Endothelial cell of umbilical vein (primary cell): Measurements from ENCODE around the gene CAPRIN2. TPM values are rescaled to one million over a fixed set of nuclear protein-coding genes. Genes with fewer than 3 reads are reported as not detected.

ENCODE experiments used
- BruUV-seq: library from RNA; stranded (reverse); fragments of 400-500 nt; replicated peaks from 2 replicates; lab custom pipeline; 2021; lab: Mats Ljungman, UMichigan
- CTCF ChIA-PET: fragments of 300-600, 350-600 bp; sonication (Branson Sonifier 250); formaldehyde crosslinking; loops from one replicate; lab custom pipeline; 2021; ENCODE audit warnings: antibody characterized with exemption, inconsistent platforms; lab: Charles Lee
- POLR2A ChIA-PET: fragments of 300-600, 350-600 bp; sonication (Branson Sonifier 250); formaldehyde crosslinking; loops from one replicate; lab custom pipeline; 2021; ENCODE audit warnings: antibody characterized with exemption, inconsistent platforms; lab: Charles Lee
- DNase-seq: peaks from one replicate; pipeline ENCODE4 v3.0.0-alpha.2; 2011; ENCODE audit warnings: low read depth, low spot score
- FAIRE-seq: peaks from 2 replicates; lab custom pipeline; 2011; peaks lifted over from hg19 to GRCh38; lab: Jason Lieb, UNC
- H2AFZ ChIP-seq: 2 replicates; pipeline ENCODE4 v1.6.0; 2012; ENCODE audit warnings: low read depth, low read length, control low read depth, inconsistent platforms
- H3K27ac ChIP-seq: 2 replicates; pipeline ENCODE4 v1.5.1; 2011; ENCODE audit warnings: low read depth, mild to moderate bottlenecking, control low read depth, low read length, moderate library complexity; ENCODE audit not compliant: insufficient read depth
- H3K27me3 ChIP-seq, 2 experiments: 2 replicates each; pipeline versions ENCODE4 v1.6.0 to v1.6.1; 2011; ENCODE audit warnings: low read length in 2 of 2, mixed read lengths in 1 of 2; ENCODE audit not compliant: control insufficient read depth in 2 of 2, insufficient read depth in 2 of 2
- H3K36me3 ChIP-seq, 2 experiments: 2 replicates in 1 of 2; 3 replicates in 1 of 2; pipeline ENCODE4 v1.5.1; 2011; ENCODE audit warnings: low read length in 2 of 2, mild to moderate bottlenecking in 1 of 2, moderate library complexity in 1 of 2; ENCODE audit not compliant: control insufficient read depth in 2 of 2, insufficient read depth in 2 of 2; ENCODE audit errors: extremely low read depth in 1 of 2
- H3K4me1 ChIP-seq: 3 replicates; pipeline ENCODE4 v1.5.1; 2011; ENCODE audit warnings: mild to moderate bottlenecking, low read length; ENCODE audit not compliant: control insufficient read depth, insufficient read depth; ENCODE audit errors: extremely low read depth
- H3K4me2 ChIP-seq: 2 replicates; pipeline ENCODE4 v1.6.1; 2011; ENCODE audit warnings: low read length, control low read depth, mixed read lengths; ENCODE audit not compliant: insufficient read depth
- H3K4me3 ChIP-seq, 3 experiments: fragments of 200-600 bp in 1 of 3; sonication (generic), shearing (Covaris generic) in 1 of 3; replicated peaks in 1 of 3; 2 replicates each; pipeline ENCODE4 v1.5.1; 2011 to 2016; ENCODE audit warnings: control low read depth in 3 of 3, low read length in 3 of 3, mild to moderate bottlenecking in 2 of 3, inconsistent platforms in 1 of 3, low read depth in 1 of 3, moderate library complexity in 1 of 3; ENCODE audit not compliant: insufficient read depth in 1 of 3
- H3K79me2 ChIP-seq: 2 replicates; pipeline ENCODE4 v1.6.0; 2012; ENCODE audit warnings: low read length, inconsistent platforms; ENCODE audit not compliant: control insufficient read depth, insufficient read depth
- H3K9ac ChIP-seq: replicated peaks from 2 replicates; pipeline ENCODE3; 2011; ENCODE audit warnings: low read length, control low read depth; ENCODE audit not compliant: insufficient read depth; ENCODE audit errors: extremely low read depth
- H3K9me1 ChIP-seq: replicated peaks from 3 replicates; pipeline ENCODE4 v1.6.0; 2011; ENCODE audit warnings: mild to moderate bottlenecking, low read length; ENCODE audit not compliant: control insufficient read depth, insufficient read depth; ENCODE audit errors: extremely low read depth
- H3K9me3 ChIP-seq: replicated peaks from 2 replicates; pipeline ENCODE4 v1.5.1; 2012; ENCODE audit warnings: low read length, inconsistent platforms; ENCODE audit not compliant: control insufficient read depth, insufficient read depth
- H4K20me1 ChIP-seq: replicated peaks from 2 replicates; pipeline ENCODE3; 2011; ENCODE audit warnings: mild to moderate bottlenecking, low read length; ENCODE audit not compliant: control insufficient read depth, insufficient read depth; ENCODE audit errors: extremely low read depth
- CTCF ChIP-seq, 2 donors: IDR thresholded peaks; 1 replicate in 1 of 2; 2 replicates in 1 of 2; pipeline ENCODE4 v1.5.1; 2011; ENCODE audit warnings: low read length in 2 of 2, mild to moderate bottlenecking in 2 of 2, moderate library complexity in 2 of 2, control low read depth in 1 of 2, inconsistent platforms in 1 of 2, low read depth in 1 of 2; ENCODE audit not compliant: insufficient read depth in 1 of 2; ENCODE audit errors: extremely low read depth in 1 of 2
- EZH2 ChIP-seq: IDR thresholded peaks from 2 replicates; pipeline ENCODE4 v1.6.1; 2012; ENCODE audit warnings: borderline replicate concordance, low read depth, mild to moderate bottlenecking, moderate library complexity, low read length, inconsistent platforms; ENCODE audit not compliant: severe bottlenecking
- FOS ChIP-seq: IDR thresholded peaks from 2 replicates; pipeline ENCODE4 v1.6.1; 2011; ENCODE audit warnings: mild to moderate bottlenecking, low read length, moderate library complexity, borderline replicate concordance; ENCODE audit not compliant: insufficient read depth
- GATA2 ChIP-seq: IDR thresholded peaks from 2 replicates; pipeline ENCODE4 v1.7.0; 2011; ENCODE audit warnings: low read depth, mild to moderate bottlenecking, moderate library complexity, mixed read lengths, low read length; ENCODE audit not compliant: insufficient read length, insufficient read depth
- JUN ChIP-seq: IDR thresholded peaks from 2 replicates; pipeline ENCODE4 v1.6.1; 2011; ENCODE audit warnings: borderline replicate concordance, low read depth; ENCODE audit not compliant: insufficient read length, insufficient read depth
- MAX ChIP-seq: IDR thresholded peaks from 2 replicates; pipeline ENCODE4 v1.6.1; 2011; ENCODE audit not compliant: insufficient read depth, insufficient read length
- MYC ChIP-seq: IDR thresholded peaks from one replicate; pipeline ENCODE4 v1.6.1; 2011; ENCODE audit warnings: mild to moderate bottlenecking, low read depth, low read length
- POLR2A ChIP-seq: IDR thresholded peaks from 2 replicates; pipeline ENCODE4 v1.6.1; 2012; ENCODE audit warnings: low read depth, mild to moderate bottlenecking, control low read depth, low read length
- POLR2AphosphoS5 ChIP-seq: IDR thresholded peaks from 2 replicates; pipeline ENCODE4 v1.6.1; 2012; ENCODE audit warnings: low read depth, mild to moderate bottlenecking, control low read depth, low read length, moderate library complexity; ENCODE audit not compliant: insufficient read depth
- dilution Hi-C: fragments of 300-500 bp; cut with MboI; formaldehyde crosslinking; loops from one replicate; pipeline ENCODE4 v1.15.0; 2019; ENCODE audit warnings: low sequenced_read_pairs; ENCODE audit not compliant: extremely low pct_ligation_motif_present
- intact Hi-C: fragments of 100-400 bp; cut with micrococcal nuclease; formaldehyde crosslinking; loops from one replicate; pipeline ENCODE4 v1.10.0; 2022
- polyA plus RNA-seq, 4 experiments: library from polyadenylated mRNA; depleted of rRNA in 3 of 4; stranded (reverse) in 3 of 4; unstranded in 1 of 4; fragments of >200 nt; gene quantifications; 2 replicates each; pipeline versions ENCODE4 v1.2.1 to v1.2.3, GENCODE V29; 2011 to 2012; ENCODE audit warnings: missing spikeins in 1 of 4
- total RNA-seq: library from RNA; stranded (reverse); gene quantifications from 2 replicates; pipeline ENCODE4 v1.2.3, GENCODE V29; 2021

CAPRIN2 gene
- total and polyA plus RNA-seq, 2 donors (not counting 3 experiments of a cell fraction or from before 2014, with no cell fraction given), result 13.5 to 25.0 TPM

GRCh38 chr12:30792085-30792484 lies 37.3 kb upstream of the CAPRIN2 start:
- CTCF ChIA-PET, result interaction anchor here (1.2 to 2.1 kb wide), 2 partner anchors 38 to 40 kb away, joined by 4 to 10 read pairs; partner anchors contain the start of gene CAPRIN2
- TF ChIP-seq CTCF (IDR thresholded peaks at IDR 0.05; ENCODE audit: extremely low read depth in 1 of 2, insufficient read depth in 1 of 2, low read depth in 1 of 2, low read length in 2 of 2), result no peak
- no peak for TF ChIP-seq GATA2
- TF ChIP-seq POLR2AphosphoS5, result no peak
- TF ChIP-seq POLR2A, result no peak
- TF ChIP-seq FOS, result no peak
- TF ChIP-seq MAX, result no peak
- TF ChIP-seq EZH2, result no peak
- no peak for TF ChIP-seq MYC
- TF ChIP-seq JUN, result no peak
- H3K27me3 ChIP-seq, result no peaks in the 10 kb centered on the region
- H3K9ac ChIP-seq, result no peak overlapping the region
- H3K9me3 ChIP-seq, result no peaks in the 10 kb centered on the region
- no peak overlapping the region for H3K4me3 ChIP-seq
- no TSS peak for BruUV-seq
- peaks cover 38% of the 10 kb centered on the region for H3K4me1 ChIP-seq
- dilution Hi-C loops, result no loop called here
- FAIRE-seq (no peak), DNase-seq (no peak)
- H3K9me1 ChIP-seq, result no peaks in the 10 kb centered on the region
- no peak overlapping the region for H3K27ac ChIP-seq
- no peaks in the 10 kb centered on the region for H4K20me1 ChIP-seq
- no peak overlapping the region for H3K4me2 ChIP-seq
- POLR2A ChIA-PET, result no interaction called here
- H2AFZ ChIP-seq, result no peak overlapping the region
- intact Hi-C loops, result loop anchor here (10.0 kb wide), 1 partner anchor 337 kb away; no protein-coding TSS in a partner anchor
- H3K79me2 ChIP-seq, result peaks cover 1% of the 10 kb centered on the region
- H3K36me3 ChIP-seq, result no peaks in the 10 kb centered on the region
